Choroid plexus epithelial cell (primary cell): ENCODE data around the gene BTBD9.

Experiments used
- DNase-seq: peaks from one replicate; pipeline ENCODE4 v3.0.0-alpha.2; 2010; ENCODE audit warnings: low read depth
- H3K4me3 ChIP-seq: 2 replicates; pipeline ENCODE4 v1.5.1; 2011; ENCODE audit warnings: low read depth, mild to moderate bottlenecking, control low read depth, low read length, moderate library complexity
- CTCF ChIP-seq: conservative IDR thresholded peaks from 2 replicates; pipeline ENCODE4 v1.5.1; 2011; ENCODE audit warnings: low read depth, mild to moderate bottlenecking, control low read depth, inconsistent platforms, low read length, moderate library complexity

BTBD9 gene

GRCh38 chr6:38156818-38157565 lies 482.7 kb downstream of the BTBD9 start:
- H3K4me3 ChIP-seq: no peak overlapping the region
- TF ChIP-seq CTCF: no peak
- DNase-seq: no peak

- no peak overlapping the region for H3K4me3 ChIP-seq
- peak; percentile 57 for DNase-seq
- TF ChIP-seq CTCF: no peak
Observed at GRCh38 chr6:38155621-38156204, 484.0 kb downstream of the BTBD9 start.

GRCh38 chr6:38155144-38155543 lies 484.6 kb downstream of the BTBD9 start:
- H3K4me3 ChIP-seq: no peak overlapping the region
- DNase-seq: peak; percentile 94
- TF ChIP-seq CTCF: no peak

GRCh38 chr6:38154731-38155130 lies 485.0 kb downstream of the BTBD9 start:
- no peak overlapping the region for H3K4me3 ChIP-seq
- TF ChIP-seq CTCF: no peak
- no peak for DNase-seq

GRCh38 chr6:38153798-38154345 lies 485.9 kb downstream of the BTBD9 start:
- H3K4me3 ChIP-seq: no peak overlapping the region
- no peak for DNase-seq
- no peak for TF ChIP-seq CTCF

GRCh38 chr6:38153076-38153797 lies 486.5 kb downstream of the BTBD9 start:
- no peak overlapping the region for H3K4me3 ChIP-seq
- DNase-seq: no peak
- TF ChIP-seq CTCF: no peak
